Glutamatergic neuron (in vitro differentiated cells): ENCODE data around the gene LBH. TPM values are rescaled to one million over a fixed set of nuclear protein-coding genes. Genes with fewer than 3 reads are reported as not detected.

Source experiments
- DNase-seq: peaks from one replicate; pipeline ENCODE4 v3.0.0; 2022
- H3K27ac Mint-ChIP-seq: one replicate; pipeline ENCODE4 v1.8.0; 2020; ENCODE audit warnings: mild to moderate bottlenecking, mixed read lengths, inconsistent platforms; ENCODE audit not compliant: unreplicated experiment
- H3K27me3 Mint-ChIP-seq: one replicate; pipeline ENCODE4 v1.8.0; 2020; ENCODE audit warnings: mild to moderate bottlenecking, moderate library complexity, mixed read lengths, inconsistent platforms; ENCODE audit not compliant: unreplicated experiment
- H3K36me3 Mint-ChIP-seq: one replicate; pipeline ENCODE4 v1.8.0; 2020; ENCODE audit warnings: mild to moderate bottlenecking, mixed read lengths, inconsistent platforms; ENCODE audit not compliant: unreplicated experiment
- H3K4me1 Mint-ChIP-seq: one replicate; pipeline ENCODE4 v1.8.0; 2020; ENCODE audit warnings: mild to moderate bottlenecking, low read depth, mixed read lengths, inconsistent platforms; ENCODE audit not compliant: unreplicated experiment
- H3K4me3 Mint-ChIP-seq: one replicate; pipeline ENCODE4 v1.8.0; 2020; ENCODE audit warnings: mild to moderate bottlenecking, mixed read lengths, inconsistent platforms; ENCODE audit not compliant: unreplicated experiment
- H3K9me3 Mint-ChIP-seq: one replicate; pipeline ENCODE4 v1.8.0; 2020; ENCODE audit warnings: mild to moderate bottlenecking, moderate library complexity, mixed read lengths, inconsistent platforms; ENCODE audit not compliant: unreplicated experiment
- CTCF ChIP-seq: fragments of 200-600 bp; sonication (generic); IDR thresholded peaks from one replicate; pipeline ENCODE4 v1.5.0; 2021; ENCODE audit not compliant: partially characterized antibody, unreplicated experiment
- total RNA-seq: library from RNA; stranded (reverse); fragmentation: NEBNext Ultra II Directional; extraction: Animal tissue kit (Norgen Biotek cat#: 25700); gene quantifications from one replicate; pipeline ENCODE4 v1.2.1, GENCODE V29; 2021; ENCODE audit not compliant: unreplicated experiment

LBH gene
- total RNA-seq, 1 donor from 2014 or later = 112 TPM

- Mint-ChIP-seq H3K36me3 (peaks cover 7% of the 10 kb centered on the region), H3K27ac (no peak overlapping the region), H3K4me3 (no peak overlapping the region), H3K4me1 (peaks cover 32% of the 10 kb centered on the region), H3K27me3 (peaks cover 9% of the 10 kb centered on the region), H3K9me3 (peaks cover 12% of the 10 kb centered on the region)
- no peak for DNase-seq
- TF ChIP-seq CTCF = peak; percentile 8
Measured at GRCh38 chr2:30237239-30237965, 6.1 kb downstream of the LBH start.

- H3K36me3 Mint-ChIP-seq = peaks cover 7% of the 10 kb centered on the region
- peaks cover 5% of the 10 kb centered on the region for H3K27me3 Mint-ChIP-seq
- H3K4me3 Mint-ChIP-seq = no peak overlapping the region
- peaks cover 9% of the 10 kb centered on the region for H3K9me3 Mint-ChIP-seq
- TF ChIP-seq CTCF = peak; percentile 5
- H3K4me1 Mint-ChIP-seq = peaks cover 31% of the 10 kb centered on the region
- DNase-seq = no peak
- H3K27ac Mint-ChIP-seq = no peak overlapping the region
Measured at GRCh38 chr2:30237966-30238800, 6.8 kb downstream of the LBH start.

GRCh38 chr2:30239308-30239985 lies 8.1 kb downstream of the LBH start:
- peak; percentile 97 for TF ChIP-seq CTCF
- Mint-ChIP-seq H3K36me3 (no peaks in the 10 kb centered on the region), H3K27me3 (peaks cover 5% of the 10 kb centered on the region), H3K4me3 (no peak overlapping the region), H3K9me3 (peaks cover 2% of the 10 kb centered on the region), H3K27ac (no peak overlapping the region), H3K4me1 (peaks cover 20% of the 10 kb centered on the region)
- peak; percentile 83 for DNase-seq

- peaks cover 5% of the 10 kb centered on the region for H3K27me3 Mint-ChIP-seq
- no peak overlapping the region for H3K27ac Mint-ChIP-seq
- no peaks in the 10 kb centered on the region for H3K36me3 Mint-ChIP-seq
- no peak for DNase-seq
- peaks cover 17% of the 10 kb centered on the region for H3K4me1 Mint-ChIP-seq
- H3K4me3 Mint-ChIP-seq = no peak overlapping the region
- no peak for TF ChIP-seq CTCF
- H3K9me3 Mint-ChIP-seq = peaks cover 2% of the 10 kb centered on the region
Measured at GRCh38 chr2:30239986-30240752, 8.8 kb downstream of the LBH start.
